GM06990 (cell line): ENCODE results near the gene SMOC2.

Experiments used
- DNase-seq: peaks from one replicate; pipeline ENCODE4 v3.0.0-alpha.2; 2011; ENCODE audit not compliant: insufficient read length; ENCODE audit errors: extremely low read depth
- H3K27me3 ChIP-seq: replicated peaks from 2 replicates; pipeline ENCODE4 v1.6.0; 2011; ENCODE audit warnings: low read length; ENCODE audit not compliant: control insufficient read depth, insufficient read depth
- H3K36me3 ChIP-seq: 2 replicates; pipeline ENCODE4 v1.5.1; 2011; ENCODE audit warnings: low read length; ENCODE audit not compliant: control insufficient read depth, insufficient read depth
- H3K4me3 ChIP-seq: replicated peaks from 2 replicates; pipeline ENCODE4 v1.5.1; 2011; ENCODE audit warnings: low read depth, mild to moderate bottlenecking, control low read depth, low read length
- CTCF ChIP-seq: IDR thresholded peaks from 2 replicates; pipeline ENCODE4 v1.5.1; 2011; ENCODE audit warnings: low read length, control low read depth, mild to moderate bottlenecking, inconsistent platforms; ENCODE audit not compliant: insufficient read depth, poor library complexity, severe bottlenecking

The SMOC2 gene

GRCh38 chr6:168397012-168397411, 44.0 kb upstream of the SMOC2 start:
- H3K36me3 ChIP-seq, result no peaks in the 10 kb centered on the region
- no peak for DNase-seq
- no peak overlapping the region for H3K4me3 ChIP-seq
- no peak for TF ChIP-seq CTCF
- H3K27me3 ChIP-seq, result no peaks in the 10 kb centered on the region

- no peak for TF ChIP-seq CTCF
- H3K27me3 ChIP-seq, result no peaks in the 10 kb centered on the region
- no peaks in the 10 kb centered on the region for H3K36me3 ChIP-seq
- no peak overlapping the region for H3K4me3 ChIP-seq
- no peak for DNase-seq
These were observed 40.9 kb upstream of the SMOC2 start for GRCh38 chr6:168400037-168400436.

- no peaks in the 10 kb centered on the region for H3K27me3 ChIP-seq
- no peak for TF ChIP-seq CTCF
- no peak overlapping the region for H3K4me3 ChIP-seq
- DNase-seq, result no peak
- no peaks in the 10 kb centered on the region for H3K36me3 ChIP-seq
These were observed 37.5 kb upstream of the SMOC2 start for GRCh38 chr6:168403370-168404005.

- Histone ChIP-seq H3K4me3 (no peak overlapping the region), H3K36me3 (no peaks in the 10 kb centered on the region), H3K27me3 (no peaks in the 10 kb centered on the region)
- TF ChIP-seq CTCF, result no peak
- DNase-seq, result no peak
These were observed 36.4 kb upstream of the SMOC2 start for GRCh38 chr6:168404560-168404959.

- no peaks in the 10 kb centered on the region for H3K36me3 ChIP-seq
- DNase-seq, result no peak
- H3K27me3 ChIP-seq, result no peaks in the 10 kb centered on the region
- TF ChIP-seq CTCF, result no peak
- no peak overlapping the region for H3K4me3 ChIP-seq
These were observed 33.1 kb upstream of the SMOC2 start for GRCh38 chr6:168407842-168408241.
